HG02759 (cell line): ENCODE measurements around the gene STMN1.

Source experiments
- ATAC-seq: cut with Tn5 transposase; IDR thresholded peaks from one replicate; pipeline ENCODE4 v1.9.1; 2021; ENCODE audit warnings: mild to moderate bottlenecking, moderate library complexity; ENCODE audit not compliant: unreplicated experiment

Gene STMN1

DNA sequence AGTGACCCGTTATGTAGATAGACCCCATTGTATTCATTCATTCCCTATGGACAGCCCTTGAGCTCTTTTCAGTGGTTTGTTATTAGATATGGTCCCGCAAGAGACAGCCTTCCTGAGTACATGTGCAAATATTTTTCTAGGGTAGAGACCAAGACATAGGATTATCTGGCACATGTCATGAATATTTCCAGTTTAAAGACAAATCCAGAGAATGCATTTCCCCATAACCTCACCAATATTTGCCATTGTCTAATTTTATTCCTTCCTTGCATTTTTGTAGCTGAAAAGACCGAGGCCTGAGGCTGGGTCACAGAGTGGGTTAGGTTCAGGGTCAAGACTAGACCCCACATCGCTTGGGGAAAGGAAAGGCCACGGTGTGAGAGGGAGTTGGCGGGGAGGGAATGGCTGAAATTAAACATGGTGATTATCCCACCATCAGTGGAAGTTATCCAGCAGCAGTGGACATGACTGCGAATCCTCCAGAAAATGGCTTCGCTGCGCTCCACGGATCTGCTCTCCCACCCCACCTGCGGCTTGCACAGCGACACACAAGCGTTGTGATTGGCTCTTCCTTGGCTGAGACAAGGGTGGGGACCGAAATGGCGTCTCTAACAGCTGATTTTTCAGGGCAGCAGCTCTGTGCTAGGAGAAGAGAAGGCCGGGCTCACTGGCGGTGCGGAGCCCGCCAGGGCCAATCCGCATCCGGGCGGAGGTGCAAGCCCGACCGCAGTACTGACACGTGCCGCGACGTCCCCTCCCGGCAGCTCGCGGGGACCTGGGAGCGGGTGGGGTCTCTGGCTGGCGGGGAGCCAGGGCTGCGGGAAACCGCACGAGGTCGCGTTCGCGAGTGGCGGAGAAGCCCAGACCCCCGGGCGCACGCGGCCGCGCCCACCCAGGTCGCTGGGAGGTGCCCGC lies 16.1 kb upstream of the STMN1 start:
- no peak for ATAC-seq

DNA sequence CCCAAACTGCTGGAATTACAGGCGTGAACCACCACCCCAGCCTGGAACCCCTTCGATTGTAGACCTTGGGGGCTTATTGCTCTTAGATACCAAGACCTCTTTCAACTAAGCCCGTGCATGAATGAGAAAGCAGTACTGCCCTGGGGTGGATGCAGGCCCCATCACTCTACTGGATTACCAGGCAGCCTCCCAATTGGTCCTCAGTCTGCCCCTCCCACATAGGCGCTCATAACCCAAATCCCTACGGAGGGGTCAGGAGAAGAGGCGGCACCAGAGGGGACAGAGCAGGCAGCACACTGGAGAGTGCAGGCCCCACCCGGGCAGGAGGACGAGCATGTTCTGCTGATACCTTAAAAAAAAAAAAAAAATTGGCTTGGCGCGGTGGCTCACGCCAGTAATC lies 12.4 kb upstream of the STMN1 start:
- no peak for ATAC-seq

DNA sequence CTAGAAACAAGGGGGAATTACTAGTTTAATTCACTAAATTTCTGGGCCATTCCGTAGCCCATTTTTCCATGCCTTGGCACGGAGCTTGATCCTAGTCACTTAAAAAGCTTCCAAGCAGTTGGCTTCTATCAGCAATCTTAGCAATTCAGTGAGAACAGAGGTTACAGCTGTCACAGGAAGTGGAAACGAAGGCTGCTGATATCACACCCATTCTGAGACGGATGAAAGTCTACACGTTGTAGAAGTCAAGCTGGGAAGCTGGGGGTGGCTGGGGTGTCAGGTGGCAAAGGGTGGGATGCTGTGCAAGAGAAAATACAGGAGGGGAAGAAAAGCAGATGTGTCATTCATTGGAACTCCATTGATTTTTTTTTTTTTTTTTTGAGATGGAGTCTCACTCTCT lies 11.8 kb upstream of the STMN1 start:
- no peak for ATAC-seq

DNA sequence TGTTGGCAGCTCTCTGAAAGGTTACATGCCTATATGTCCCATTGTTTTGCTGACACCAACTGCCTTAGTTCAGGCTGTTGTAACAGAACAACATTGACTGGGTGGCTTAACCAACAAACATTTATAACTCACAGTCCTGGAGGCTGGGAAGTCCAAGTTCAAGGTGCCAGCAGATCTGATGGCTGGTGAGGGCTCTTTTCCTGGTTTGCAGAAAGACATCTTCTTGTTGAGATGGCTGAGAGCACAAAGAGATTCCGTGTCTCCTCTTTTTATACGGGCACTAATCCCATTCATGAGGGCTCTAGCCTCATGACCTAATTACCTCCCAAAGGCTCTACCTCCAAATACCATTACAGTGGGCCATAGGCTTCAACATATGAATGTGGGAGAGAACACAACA lies 10.2 kb upstream of the STMN1 start:
- no peak for ATAC-seq

DNA sequence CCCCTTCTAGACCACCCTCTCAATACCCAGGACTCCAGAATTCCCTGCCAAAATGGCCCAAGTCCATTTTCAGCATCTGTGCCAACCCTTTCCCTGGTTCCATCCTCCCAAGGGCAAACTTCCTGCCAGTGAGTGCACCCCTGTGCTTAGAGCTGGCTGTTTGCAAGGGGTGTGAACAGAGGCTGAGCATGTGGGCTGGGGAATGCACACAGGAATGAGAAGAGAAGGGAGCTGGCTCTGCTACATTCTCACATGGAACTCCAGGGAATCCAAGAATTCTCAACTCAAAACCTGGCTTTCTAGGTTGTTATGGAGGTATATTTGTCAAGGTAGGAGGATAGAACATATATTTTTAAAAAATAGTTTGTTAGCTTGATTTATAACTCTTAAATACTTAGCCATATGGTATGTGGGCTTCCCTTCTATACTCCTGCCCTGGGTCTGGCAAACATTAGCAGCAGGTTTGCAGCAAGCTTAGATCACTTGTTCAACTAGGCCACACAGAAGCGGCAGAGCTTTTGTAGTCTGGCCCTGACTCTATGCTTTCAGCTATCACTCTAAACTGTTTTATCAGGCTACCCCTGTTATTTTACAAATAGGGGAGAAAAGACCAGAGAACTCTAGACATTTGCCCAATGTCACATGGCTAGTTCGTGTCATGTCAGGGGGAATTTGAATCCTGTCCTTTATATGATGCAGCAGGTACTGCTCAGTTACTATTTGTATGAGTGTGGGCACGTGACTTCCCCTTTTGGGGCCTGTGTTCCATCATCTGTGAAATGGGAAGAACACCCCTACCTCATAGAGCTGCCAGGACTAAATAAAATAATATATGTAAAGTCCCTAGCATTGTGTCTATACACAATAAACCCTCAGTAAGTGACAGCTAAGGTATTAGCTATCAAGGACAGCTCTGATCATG lies 8.1 kb upstream of the STMN1 start:
- ATAC-seq, result no peak

DNA sequence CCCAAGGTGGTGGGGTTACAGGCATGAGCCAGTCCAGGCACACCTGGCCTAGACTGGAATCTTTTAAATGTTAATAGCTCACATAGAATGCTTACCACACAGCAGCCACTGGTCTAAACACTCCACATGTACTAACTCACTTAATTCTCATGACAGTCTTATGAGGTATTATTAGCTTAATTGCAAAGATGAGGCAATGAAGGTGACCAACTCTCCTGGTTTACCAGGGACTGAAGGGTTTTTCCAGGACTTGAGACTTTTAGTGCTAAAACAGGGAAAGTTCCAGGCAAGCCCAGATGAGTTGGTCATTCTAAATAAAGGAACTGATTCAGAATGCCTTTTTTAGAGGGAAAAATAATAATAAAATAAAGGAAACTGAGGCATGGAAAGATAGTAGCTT lies 7.0 kb upstream of the STMN1 start:
- ATAC-seq, result no peak

DNA sequence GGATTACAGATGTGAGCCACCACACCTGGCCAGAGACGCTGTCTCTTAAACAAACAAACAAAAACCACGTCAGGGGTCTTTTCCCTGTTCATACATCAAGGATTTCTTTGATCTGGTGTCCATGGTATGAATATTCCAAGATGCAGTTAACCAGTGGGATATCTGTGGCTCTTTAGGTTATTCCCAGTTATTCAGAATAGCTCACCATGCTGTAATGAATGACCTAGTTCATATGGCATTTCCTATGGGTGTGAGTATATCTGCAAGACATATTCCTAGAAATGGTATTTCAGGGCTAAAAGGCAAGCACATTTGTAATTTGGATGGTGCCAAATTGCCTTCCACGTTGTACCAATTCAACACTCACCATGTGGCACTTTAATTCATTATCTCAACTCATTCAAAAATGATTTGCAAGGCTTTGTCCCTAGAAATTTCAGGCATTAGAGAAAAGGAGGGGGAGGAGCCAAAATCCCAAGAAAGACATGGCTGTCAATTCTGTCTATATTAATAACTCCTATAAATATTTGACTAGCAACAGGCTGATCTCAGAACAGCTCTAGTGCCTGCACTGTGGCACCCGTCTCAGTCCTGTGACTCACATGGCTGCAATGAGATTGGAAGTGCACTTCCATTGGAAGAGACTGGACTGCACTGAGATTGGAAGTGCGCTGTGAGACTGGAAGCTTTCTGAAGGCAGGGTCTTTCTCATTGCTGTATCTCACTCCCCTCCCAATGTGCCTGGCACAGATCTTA lies 6.0 kb upstream of the STMN1 start:
- no peak for ATAC-seq

DNA sequence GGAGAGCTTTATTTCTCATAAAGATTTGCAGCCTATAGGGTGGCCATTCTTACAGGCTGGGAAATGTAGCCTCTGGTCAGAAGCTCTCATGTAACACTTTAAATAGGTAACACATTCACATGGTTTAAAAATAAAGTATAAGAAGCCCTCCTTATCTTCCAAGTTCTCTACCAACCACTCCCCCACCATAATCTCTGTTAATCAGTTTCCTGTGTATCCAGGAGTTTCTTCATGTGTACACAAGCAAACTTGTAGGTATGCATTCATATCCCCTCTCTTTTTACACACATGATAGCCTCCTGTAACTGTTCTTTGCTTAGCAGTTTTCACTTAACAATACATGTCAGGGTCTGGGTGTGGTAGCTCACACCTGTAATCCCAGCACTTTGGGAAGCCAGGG lies 4.9 kb upstream of the STMN1 start:
- ATAC-seq, result no peak

DNA sequence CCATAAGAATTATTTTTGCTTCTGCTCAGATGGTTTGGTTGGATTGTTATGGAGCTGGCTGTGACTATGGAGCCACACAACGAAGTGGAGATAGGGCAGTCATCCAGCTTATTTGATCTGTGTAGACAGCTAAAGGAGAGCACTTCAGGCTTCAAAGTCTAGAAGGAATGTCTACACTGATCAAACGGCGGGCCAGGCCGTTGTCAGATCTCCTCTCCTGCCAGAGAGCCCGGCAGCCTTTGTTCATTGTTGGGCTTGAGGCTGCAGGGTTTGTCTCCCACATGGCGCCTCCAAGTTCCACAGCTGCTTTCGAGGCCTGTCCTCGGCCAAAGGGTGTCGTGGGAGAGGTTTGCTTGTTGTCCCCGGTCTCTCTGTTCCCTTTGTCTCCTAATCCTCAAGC lies 2.8 kb upstream of the STMN1 start:
- no peak for ATAC-seq

DNA sequence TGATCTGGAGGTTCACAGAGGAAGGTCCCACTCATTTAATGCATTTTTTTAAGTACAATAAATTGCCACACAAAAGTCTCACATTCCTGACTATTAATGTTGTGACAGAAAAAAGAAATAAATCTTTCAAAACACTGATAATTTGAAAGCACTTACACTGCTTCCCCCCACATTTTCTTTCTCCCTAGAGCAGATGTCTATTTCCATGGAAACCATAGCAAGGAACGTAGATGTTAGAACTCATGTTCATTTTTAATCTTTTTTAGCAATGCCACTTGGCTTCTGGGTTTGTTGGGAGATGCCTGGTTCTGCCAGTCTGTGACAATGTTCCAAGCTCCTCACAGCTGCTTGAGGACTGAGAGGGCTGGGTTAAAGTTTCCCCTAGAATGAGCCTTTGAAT lies 1.9 kb upstream of the STMN1 start:
- ATAC-seq, result no peak

DNA sequence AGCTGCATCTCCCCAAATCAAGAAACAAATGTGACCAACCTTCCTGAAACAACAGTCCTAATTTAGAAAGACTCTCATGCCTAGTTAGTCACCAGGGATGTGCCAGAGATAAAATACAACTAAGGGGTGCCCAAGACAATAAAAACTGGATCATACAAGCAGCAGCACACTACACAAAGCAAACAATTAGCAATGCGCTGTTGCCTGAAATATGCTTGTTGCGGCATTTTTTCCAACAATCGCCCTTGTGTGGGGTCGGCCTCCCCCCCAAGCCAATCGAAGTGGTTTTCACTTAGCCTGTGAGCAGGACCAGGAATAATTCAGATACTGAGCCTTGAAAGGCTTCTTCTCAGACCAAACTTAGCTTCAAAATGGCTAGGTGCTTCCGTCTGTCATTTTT lies 1.4 kb upstream of the STMN1 start:
- ATAC-seq, result no peak

DNA sequence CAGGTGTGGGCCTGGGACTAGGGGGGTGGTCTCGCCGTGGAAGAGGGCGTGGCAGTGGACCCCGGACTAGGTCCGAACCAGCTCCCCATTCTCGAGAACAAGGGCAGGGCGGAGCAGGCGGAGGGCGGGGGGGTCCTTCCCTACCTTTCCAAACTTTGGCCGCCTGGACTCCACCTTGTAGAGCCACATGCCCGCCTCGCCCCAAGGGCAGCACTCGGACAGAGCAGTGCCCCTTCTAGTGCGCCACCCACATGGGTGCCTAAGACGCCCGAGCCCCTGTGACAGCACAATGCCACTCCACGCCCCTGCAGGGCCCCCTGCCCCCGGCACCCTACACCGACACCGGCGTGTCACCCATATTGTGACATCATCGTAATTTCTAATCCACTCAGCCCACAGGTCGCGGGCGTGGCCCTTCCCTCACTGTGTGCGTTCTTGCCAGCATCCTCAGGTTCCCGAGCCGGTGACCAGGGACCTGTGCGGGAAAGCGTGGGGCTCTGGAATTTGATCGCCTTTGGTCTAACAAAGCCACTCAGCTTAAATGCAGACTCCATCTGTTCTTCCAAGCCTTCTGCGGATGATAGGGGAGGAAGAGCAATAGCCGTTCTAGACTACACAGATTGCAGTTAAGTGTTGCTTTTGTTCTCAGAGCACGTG lies 553 bp upstream of the STMN1 start:
- ATAC-seq, result no peak

DNA sequence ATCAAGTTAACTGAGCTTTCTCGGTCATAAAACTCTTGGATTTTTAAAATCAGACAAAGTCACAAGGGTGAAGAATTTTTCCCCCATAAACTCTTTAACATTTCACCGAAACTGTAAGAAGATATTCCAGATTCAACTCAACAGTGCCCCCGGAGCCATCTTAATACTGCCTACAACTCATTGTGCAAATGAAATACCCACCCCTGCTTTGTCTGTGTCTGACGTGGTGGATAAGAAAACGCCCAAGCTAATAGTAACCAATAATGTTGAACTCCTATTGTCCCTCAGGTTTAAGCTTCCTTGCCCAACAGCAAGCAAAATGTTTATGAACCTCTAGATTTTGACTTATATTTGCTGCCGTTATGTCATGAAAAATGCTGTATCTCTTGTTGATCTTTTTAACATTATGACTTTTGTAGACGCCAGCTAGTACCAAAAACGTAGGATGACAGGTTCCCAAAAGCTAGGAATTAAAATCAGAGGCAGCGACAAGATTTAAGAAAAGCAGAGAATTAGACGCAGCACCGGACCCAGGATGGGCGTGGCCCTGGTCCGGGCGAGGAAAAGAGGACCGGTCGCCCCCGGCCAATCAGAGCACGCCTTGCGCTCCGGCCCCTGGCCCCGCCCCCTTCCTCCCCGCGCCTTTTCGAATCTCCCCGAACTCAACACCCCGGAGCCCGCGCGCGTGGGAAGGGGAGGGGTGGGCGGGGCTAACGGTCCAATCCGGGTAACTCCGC lies 1.1 kb downstream of the STMN1 start:
- ATAC-seq, result peak; percentile 83

DNA sequence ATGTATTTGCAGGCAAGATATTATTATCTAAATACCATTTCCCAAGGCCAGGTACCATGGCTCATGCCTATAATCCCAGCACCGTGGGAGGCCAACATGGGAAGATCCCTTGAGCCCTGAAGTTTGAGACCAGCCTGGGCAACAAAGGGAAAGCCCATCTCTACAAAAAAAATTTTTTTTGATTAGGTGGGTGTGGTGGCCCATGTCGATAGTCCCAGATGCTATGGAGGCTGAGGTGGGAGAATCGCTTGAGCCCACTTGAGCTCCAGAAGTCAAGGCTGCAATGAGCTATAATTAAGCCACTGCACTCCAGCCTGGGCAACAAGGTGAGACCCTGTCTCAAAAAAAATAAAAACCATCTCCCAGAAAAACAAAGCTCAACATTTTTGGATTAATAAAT lies 2.2 kb downstream of the STMN1 start:
- no peak for ATAC-seq

DNA sequence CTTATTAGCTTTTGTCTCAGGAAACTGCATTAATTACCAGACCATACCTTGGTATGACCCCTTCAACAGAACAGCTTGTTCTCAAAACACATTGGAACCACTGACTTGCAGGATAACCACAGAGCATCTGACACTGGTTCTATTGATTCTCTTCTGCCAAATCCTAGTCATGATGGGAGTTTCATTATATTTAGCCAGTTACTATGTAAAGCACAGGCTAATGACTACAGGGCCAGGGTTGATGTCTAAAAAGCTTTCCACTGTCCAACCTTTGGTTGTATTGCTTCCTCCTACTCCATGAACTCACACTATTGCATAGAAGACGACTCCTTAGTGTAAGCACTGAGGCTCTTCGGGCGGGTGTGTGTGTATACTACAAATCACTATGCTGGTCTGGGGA lies 3.8 kb downstream of the STMN1 start:
- no peak for ATAC-seq

DNA sequence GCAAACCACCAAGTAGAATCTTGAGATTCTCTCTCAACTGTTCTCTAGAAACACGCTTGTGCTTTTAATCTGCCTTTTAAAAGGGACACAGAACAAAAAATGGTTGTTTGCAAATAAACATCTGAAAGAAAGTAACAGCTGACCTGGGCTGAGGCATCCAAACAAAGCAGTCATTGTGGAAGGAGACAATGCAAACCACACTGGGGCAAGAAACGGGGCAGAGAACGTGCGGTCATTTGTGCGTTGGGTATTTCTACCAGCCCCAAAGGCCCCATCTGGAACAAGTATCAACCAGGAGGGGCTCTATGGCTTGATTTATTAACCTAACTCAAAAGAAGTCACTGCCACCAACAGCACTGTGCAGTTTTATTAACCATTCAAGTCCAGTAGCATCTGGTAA lies 6.0 kb downstream of the STMN1 start:
- no peak for ATAC-seq

DNA sequence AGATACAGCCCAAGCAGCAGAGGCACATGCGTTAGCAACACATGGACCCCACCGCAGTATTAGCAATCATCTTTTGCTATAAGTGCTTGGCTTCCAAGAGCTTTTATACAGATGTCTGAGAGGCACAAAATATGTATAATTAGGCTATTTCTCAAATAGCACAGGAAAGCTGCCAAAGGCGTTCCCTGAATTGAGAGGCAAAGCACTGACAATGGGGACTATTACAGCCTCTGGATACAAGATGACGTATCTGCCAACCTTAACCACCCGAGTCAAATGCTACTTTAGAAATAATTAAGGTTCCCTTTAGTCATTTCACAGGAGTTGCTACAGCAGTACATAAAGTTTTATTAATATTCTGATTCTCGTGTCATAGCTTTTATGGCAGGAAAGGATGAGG lies 6.4 kb downstream of the STMN1 start:
- ATAC-seq, result no peak

DNA sequence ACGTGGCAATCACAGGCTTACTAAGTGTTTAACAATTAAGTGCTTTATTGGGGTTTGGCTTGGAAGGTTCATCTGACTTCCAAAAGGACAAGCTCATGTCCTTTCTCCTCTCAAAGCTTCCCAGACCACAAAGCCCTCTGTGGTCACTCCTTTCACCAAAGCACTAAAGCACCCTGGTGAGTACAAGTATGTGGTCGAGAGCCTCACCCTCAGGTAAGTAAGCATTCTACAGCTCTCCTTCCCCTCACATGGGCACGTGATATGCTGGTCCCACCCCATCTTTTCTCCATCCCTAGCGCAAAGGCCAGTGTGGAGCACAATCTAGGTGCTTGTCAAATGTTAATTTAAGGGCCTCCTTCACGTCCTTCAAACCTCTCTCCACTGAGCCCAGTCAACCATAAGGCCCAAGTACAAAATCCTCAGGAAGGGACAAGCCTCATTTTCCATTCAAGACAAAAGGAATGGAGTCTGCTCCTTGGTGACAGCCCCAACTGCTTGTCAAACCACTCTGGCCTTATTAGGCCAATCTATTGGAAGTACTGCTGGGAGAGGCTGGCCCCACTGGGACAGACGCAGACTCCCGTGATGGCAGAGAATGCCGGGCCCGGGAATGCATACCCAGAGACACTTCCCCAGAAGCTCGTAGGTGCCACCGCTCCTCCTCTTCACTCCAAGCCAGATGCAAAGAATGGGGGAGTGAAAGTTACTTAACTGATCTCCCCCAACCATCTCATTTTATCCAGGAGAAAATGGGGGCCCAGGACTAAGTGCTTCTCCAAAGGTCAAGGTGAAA lies 7.8 kb downstream of the STMN1 start:
- no peak for ATAC-seq

DNA sequence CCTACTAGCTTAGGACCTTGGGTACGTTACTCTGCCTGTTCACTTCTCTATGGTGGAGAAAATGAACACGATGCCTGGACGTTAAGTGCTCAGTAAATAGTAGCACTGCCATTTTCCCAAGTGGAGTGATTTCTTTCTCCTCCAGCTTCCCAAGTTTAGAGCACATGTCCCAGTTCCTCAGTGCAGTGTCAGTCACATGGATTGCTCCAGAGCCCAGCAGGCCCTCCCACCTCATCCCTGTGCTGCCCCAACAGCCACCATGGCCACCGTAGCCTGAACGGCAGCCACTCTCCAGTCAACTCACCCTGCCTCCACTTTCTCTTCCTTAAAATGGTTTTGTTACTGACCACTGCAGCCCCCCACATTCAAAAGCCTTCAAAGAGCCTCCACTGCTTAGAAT lies 8.5 kb downstream of the STMN1 start:
- ATAC-seq, result no peak
